ENCODE measurements around the gene GNG11.

Gene GNG11

GRCh38 chr7:93883078-93883916, 38.2 kb upstream of the GNG11 start:
- TF ChIP-seq ARNT (IDR thresholded peaks at IDR 0.05) (no peak), CTBP1 (IDR thresholded peaks at IDR 0.05; ENCODE audit: borderline replicate concordance) (no peak), TARDBP (IDR thresholded peaks at IDR 0.05) (no peak), SUZ12 (IDR thresholded peaks at IDR 0.05) (no peak), ZNF384 (IDR thresholded peaks at IDR 0.05) (no peak), ELF4 (IDR thresholded peaks at IDR 0.05) (no peak), SP1 (IDR thresholded peaks at IDR 0.05) (no peak), FOXM1 (IDR thresholded peaks at IDR 0.05; ENCODE audit: borderline replicate concordance) (no peak), NFRKB (IDR thresholded peaks at IDR 0.05) (no peak), FOXK2 (IDR thresholded peaks at IDR 0.05) (no peak), L3MBTL2 (conservative IDR thresholded peaks at IDR 0.05) (no peak), FOXA1 (IDR thresholded peaks at IDR 0.05) (no peak), BHLHE40 (IDR thresholded peaks at IDR 0.05; ENCODE audit: borderline replicate concordance) (no peak), LEF1 (IDR thresholded peaks at IDR 0.05; ENCODE audit: borderline replicate concordance) (no peak), HDGF (IDR thresholded peaks at IDR 0.05; ENCODE audit: borderline replicate concordance) (no peak)
- TF ChIP-seq, protein P1, sequence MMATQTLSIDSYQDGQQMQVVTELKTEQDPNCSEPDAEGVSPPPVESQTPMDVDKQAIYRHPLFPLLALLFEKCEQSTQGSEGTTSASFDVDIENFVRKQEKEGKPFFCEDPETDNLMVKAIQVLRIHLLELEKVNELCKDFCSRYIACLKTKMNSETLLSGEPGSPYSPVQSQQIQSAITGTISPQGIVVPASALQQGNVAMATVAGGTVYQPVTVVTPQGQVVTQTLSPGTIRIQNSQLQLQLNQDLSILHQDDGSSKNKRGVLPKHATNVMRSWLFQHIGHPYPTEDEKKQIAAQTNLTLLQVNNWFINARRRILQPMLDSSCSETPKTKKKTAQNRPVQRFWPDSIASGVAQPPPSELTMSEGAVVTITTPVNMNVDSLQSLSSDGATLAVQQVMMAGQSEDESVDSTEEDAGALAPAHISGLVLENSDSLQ (IDR thresholded peaks at IDR 0.05) = no peak
- ChIA-PET CTCF (no interaction called here), POLR2A (no interaction called here)
- DNase-seq (ENCODE audit: extremely low spot score) = no peak

GRCh38 chr7:93883917-93884345, 37.6 kb upstream of the GNG11 start:
- DNase-seq (ENCODE audit: extremely low spot score) = no peak
- ChIA-PET CTCF (no interaction called here), POLR2A (no interaction called here)
- no peak for TF ChIP-seq SP1 (IDR thresholded peaks at IDR 0.05)
- no peak for TF ChIP-seq LEF1 (IDR thresholded peaks at IDR 0.05; ENCODE audit: borderline replicate concordance)
- TF ChIP-seq ELF4 (IDR thresholded peaks at IDR 0.05) = no peak
- TF ChIP-seq ARNT (IDR thresholded peaks at IDR 0.05) = no peak
- no peak for TF ChIP-seq L3MBTL2 (conservative IDR thresholded peaks at IDR 0.05)
- TF ChIP-seq BHLHE40 (IDR thresholded peaks at IDR 0.05; ENCODE audit: borderline replicate concordance) = no peak
- TF ChIP-seq FOXM1 (IDR thresholded peaks at IDR 0.05; ENCODE audit: borderline replicate concordance) = no peak
- TF ChIP-seq HDGF (IDR thresholded peaks at IDR 0.05; ENCODE audit: borderline replicate concordance) = no peak
- TF ChIP-seq NFRKB (IDR thresholded peaks at IDR 0.05) = no peak
- TF ChIP-seq TARDBP (IDR thresholded peaks at IDR 0.05) = no peak
- no peak for TF ChIP-seq FOXK2 (IDR thresholded peaks at IDR 0.05)
- TF ChIP-seq, protein P1 (IDR thresholded peaks at IDR 0.05) = no peak
- no peak for TF ChIP-seq SUZ12 (IDR thresholded peaks at IDR 0.05)
- TF ChIP-seq FOXA1 (IDR thresholded peaks at IDR 0.05) = no peak

- ChIA-PET POLR2A (no interaction called here), CTCF (no interaction called here)
- no peak for TF ChIP-seq SP1 (IDR thresholded peaks at IDR 0.05)
- no peak for TF ChIP-seq FOXA1 (IDR thresholded peaks at IDR 0.05)
- TF ChIP-seq LEF1 (IDR thresholded peaks at IDR 0.05; ENCODE audit: borderline replicate concordance) = no peak
- no peak for TF ChIP-seq FOXK2 (IDR thresholded peaks at IDR 0.05)
- TF ChIP-seq, protein P1 (IDR thresholded peaks at IDR 0.05) = no peak
- TF ChIP-seq FOXM1 (IDR thresholded peaks at IDR 0.05; ENCODE audit: borderline replicate concordance) = no peak
- TF ChIP-seq CTBP1 (IDR thresholded peaks at IDR 0.05; ENCODE audit: borderline replicate concordance) = no peak
- TF ChIP-seq HDGF (IDR thresholded peaks at IDR 0.05; ENCODE audit: borderline replicate concordance) = no peak
- no peak for TF ChIP-seq SUZ12 (IDR thresholded peaks at IDR 0.05)
- TF ChIP-seq ARNT (IDR thresholded peaks at IDR 0.05) = no peak
- no peak for TF ChIP-seq L3MBTL2 (conservative IDR thresholded peaks at IDR 0.05)
- TF ChIP-seq NFRKB (IDR thresholded peaks at IDR 0.05) = no peak
- TF ChIP-seq ZNF384 (IDR thresholded peaks at IDR 0.05) = no peak
- no peak for TF ChIP-seq BHLHE40 (IDR thresholded peaks at IDR 0.05; ENCODE audit: borderline replicate concordance)
- no peak for TF ChIP-seq TARDBP (IDR thresholded peaks at IDR 0.05)
- no peak for TF ChIP-seq ELF4 (IDR thresholded peaks at IDR 0.05)
- DNase-seq (ENCODE audit: extremely low spot score) = no peak
Measured at GRCh38 chr7:93884541-93884940, 37.0 kb upstream of the GNG11 start.

GRCh38 chr7:93889261-93889660, 32.3 kb upstream of the GNG11 start:
- ChIA-PET POLR2A (no interaction called here), CTCF (interaction anchor here (0.6 kb wide), 1 partner anchor 1349 kb away, joined by 3 read pairs; no protein-coding TSS in a partner anchor)
- TF ChIP-seq L3MBTL2 (conservative IDR thresholded peaks at IDR 0.05) = no peak
- no peak for TF ChIP-seq FOXM1 (IDR thresholded peaks at IDR 0.05; ENCODE audit: borderline replicate concordance)
- TF ChIP-seq FOXK2 (IDR thresholded peaks at IDR 0.05) = no peak
- TF ChIP-seq FOXA1 (IDR thresholded peaks at IDR 0.05) = no peak
- TF ChIP-seq HDGF (IDR thresholded peaks at IDR 0.05; ENCODE audit: borderline replicate concordance) = no peak
- TF ChIP-seq LEF1 (IDR thresholded peaks at IDR 0.05; ENCODE audit: borderline replicate concordance) = no peak
- no peak for TF ChIP-seq CTBP1 (IDR thresholded peaks at IDR 0.05; ENCODE audit: borderline replicate concordance)
- no peak for TF ChIP-seq SUZ12 (IDR thresholded peaks at IDR 0.05)
- no peak for TF ChIP-seq NFRKB (IDR thresholded peaks at IDR 0.05)
- DNase-seq (ENCODE audit: extremely low spot score) = no peak

GRCh38 chr7:93890041-93890463, 31.5 kb upstream of the GNG11 start:
- TF ChIP-seq FOXA1 (IDR thresholded peaks at IDR 0.05) = no peak
- peak; percentile 54 for TF ChIP-seq L3MBTL2 (conservative IDR thresholded peaks at IDR 0.05)
- CTCF ChIA-PET = interaction anchor here (0.6 to 1.1 kb wide), 3 partner anchors 356 to 1348 kb away, joined by 3 read pairs; no protein-coding TSS in a partner anchor
- peak; percentile 48 for DNase-seq (ENCODE audit: extremely low spot score)
- POLR2A ChIA-PET = no interaction called here

Measured in HEK293T (cell line).